GM18870 (cell line): Measurements from ENCODE around the gene RPN2.
"Not testable (repeated sequence)": the region's sequence is repeated elsewhere in the genome, so short reads cannot be mapped to it uniquely, and the experiment has no call there.

Experiments used
- ATAC-seq: cut with Tn5 transposase; IDR thresholded peaks from one replicate; pipeline ENCODE4 v1.9.1; 2021; ENCODE audit warnings: moderate library complexity; ENCODE audit not compliant: unreplicated experiment

Gene RPN2

DNA sequence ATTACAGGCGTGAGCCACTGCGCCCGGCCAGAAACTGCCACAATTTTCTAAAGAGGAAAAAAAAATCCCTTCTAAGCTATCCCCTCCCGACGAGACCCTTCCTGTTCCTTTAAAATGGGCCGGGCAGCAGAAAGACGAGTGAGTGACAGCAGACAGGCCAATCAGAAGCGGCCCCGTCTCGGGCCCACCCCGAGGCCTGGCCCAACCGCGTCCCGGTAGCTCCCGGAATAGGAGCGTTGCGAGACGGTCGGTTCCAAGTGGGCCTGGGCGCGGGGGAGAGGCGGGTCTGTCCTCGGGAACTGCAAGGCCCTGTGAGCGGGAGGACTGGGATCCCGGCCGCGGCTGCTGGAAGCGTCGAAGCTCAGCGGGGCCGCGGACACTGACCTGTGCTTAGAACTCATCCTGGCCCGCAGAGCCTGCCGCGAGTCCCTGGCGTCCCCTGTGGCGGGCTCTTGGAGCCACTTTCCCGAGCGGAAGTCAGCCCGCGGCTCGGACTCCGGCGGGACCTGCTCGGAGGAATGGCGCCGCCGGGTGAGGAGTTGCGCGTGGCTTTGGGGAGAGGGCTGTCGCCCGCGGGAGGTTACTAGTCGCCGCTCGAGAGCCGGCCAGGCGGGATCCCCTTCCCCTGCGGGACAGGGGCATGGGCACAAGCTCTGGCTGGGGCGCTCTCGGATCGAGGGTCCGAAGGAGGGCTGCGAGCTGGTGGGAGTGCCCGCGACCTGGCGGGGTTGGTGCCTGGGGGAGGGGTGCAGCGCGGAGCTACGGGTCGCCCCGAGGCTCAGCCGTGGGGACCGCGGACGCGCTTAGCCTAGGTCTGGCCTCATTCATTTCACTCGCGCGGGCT lies at the start of gene RPN2, which contains the start of gene MROH8:
TSS of gene RPN2 (plus strand) at position 492 of the 844 bp plus-strand sequence. CDS start at position 519, 27 bp downstream.
TSS of gene MROH8 (minus strand) at position 710 of the 844 bp plus-strand sequence.
- ATAC-seq, result peak; percentile 64

DNA sequence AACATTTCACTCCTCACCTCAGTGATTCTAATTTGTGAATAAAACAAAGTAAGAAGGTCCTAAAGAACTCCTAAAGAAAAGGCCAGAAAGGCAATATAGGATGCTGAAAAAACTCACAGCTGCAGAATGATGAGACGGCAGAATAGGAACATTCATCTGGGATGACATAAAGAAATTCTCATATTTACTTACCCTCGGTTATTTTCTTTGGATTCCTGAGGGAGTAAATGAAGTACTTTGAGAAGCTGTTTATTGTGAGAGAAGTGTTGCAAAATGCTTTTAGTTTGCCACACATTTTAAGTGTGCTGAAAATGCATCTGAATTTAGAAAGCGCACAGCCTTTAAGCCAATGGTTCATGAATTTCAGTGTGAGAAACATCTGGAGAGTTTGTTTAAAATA lies 47.6 kb upstream of the RPN2 start:
- no peak for ATAC-seq

DNA sequence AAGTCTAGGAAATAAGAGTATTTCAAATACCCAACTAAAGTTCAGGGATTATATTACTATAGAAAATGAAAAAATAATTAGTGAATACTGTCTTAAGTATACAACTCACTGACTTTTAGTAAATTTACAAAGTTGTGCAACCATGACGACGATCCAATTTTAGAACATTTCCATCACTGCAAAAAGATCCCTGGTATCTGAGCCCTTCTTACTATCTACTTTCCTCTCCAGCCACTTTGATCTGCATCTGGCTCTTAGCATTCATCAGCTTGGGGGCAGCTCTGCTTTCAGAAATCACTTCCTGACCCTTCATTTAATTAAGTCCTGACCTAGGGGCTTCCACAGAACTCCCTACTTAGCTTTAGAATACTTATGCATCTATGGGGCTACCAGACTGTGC lies 45.2 kb upstream of the RPN2 start:
- no peak for ATAC-seq

DNA sequence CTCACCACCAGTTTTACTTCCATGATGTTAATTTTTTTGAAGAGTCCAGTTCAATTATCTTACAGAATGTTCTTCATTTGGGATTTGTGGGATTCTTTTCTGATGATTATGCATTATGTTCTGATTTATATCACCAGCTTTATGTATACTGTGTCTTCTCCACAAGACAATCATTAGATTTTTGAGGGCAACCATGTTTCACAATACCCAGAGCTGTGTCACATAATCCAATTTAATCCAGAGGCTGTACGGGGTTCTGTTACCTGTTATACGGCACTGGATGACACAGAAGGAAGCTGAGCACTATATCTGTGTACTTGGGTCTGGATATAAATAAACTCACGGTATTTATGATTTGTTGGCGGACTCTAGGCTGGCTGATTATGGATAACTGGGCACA lies 41.6 kb upstream of the RPN2 start:
- no peak for ATAC-seq

DNA sequence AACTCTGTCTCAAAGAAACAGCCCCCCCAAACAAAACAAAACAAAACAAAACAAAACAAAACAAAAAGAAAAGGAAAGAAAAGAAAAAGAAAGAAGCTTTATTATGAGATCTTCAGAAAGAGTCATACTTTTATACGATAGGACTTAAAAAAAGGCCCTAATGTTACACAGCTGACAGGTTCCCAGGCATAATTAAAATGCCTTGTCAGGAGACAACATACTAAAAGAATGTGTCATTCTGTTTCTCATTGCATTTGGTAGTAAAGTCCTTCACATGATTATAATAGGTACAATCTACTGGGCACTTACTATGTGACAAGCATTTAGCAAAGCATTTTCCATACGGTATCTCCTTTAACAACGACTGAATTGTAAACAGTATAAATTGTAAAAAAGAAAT lies 36.4 kb upstream of the RPN2 start:
- no peak for ATAC-seq

DNA sequence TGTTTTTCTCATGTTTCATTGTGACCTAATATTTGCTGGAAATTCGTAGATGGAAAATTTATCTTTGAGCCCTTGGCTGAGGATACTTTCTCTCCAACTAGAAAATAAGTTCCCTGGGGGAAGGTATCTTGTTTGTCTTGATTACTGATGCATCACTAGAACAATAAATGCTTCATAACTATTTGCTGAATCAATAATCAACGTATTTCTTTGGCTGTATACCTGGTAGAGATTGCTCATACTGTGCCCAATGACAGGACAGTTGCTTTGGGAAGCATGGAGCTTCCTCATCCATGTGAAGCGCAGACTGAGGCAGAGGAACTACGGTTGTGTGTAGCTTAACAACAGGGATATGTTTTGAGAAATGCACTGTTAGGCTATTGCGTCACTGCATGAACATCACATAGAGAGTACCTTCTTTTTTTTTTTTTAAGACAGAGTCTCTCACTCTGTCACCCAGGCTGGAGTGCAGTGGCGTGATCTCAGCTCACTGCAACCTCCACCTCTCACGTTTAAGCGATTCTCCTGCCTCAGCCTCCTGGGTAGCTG lies 34.2 kb upstream of the RPN2 start:
- no peak for ATAC-seq

DNA sequence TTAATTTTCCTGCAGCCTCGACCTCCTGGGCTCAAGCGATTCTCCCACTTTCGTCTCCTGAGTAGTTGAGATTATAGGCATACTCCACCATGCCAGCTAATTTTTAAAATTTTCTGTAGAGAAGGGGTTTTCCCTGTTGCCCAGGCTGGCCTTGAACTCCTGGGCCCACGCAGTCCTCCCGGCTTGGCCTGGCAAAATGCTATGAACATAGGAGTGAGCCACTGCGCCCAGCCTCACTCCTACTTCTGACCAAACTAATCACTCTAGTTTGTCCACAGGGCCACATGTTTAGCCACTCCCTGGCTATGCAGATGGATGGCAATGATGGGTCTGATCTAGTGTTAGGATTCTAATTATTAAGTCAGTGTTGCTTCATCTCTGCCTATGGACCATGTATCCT lies 31.9 kb upstream of the RPN2 start:
- ATAC-seq, result no peak

DNA sequence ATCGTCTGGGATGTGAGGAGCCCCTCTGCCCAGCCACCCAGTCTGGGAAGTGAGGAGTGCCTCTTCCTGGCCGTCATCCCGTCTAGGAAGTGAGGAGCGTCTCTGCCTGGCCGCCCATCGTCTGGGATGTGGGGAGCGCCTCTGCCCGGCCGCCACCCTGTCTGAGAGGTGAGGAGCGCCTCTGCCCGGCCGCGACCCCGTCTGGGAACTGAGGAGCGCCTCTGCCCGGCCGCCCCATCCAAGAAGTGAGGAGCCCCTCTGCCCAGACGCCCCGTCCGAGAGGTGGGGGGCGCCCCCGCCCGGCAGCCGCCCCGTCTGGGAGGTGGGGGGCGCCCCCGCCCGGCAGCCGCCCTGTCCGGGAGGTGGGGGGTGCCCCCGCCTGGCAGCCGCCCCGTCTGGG lies 28.3 kb upstream of the RPN2 start:
- ATAC-seq, result not testable (repeated sequence)

DNA sequence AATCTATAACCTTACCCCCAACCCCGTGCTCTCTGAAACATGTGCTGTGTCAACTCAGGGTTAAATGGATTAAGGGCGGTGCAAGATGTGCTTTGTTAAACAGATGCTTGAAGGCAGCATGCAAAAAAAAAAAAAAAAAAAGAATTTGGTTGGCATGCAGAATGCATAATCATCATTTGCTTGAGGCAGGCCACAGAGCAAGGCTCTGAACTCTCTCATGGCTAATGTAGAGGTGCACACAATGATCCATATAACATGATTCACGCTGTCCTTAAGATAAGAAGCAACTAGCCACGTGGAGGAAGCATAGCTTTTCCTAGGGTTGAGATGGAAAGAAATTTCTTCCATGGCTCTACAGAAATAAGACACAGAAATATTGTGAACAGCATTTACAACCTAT lies 27.6 kb upstream of the RPN2 start:
- ATAC-seq, result no peak

DNA sequence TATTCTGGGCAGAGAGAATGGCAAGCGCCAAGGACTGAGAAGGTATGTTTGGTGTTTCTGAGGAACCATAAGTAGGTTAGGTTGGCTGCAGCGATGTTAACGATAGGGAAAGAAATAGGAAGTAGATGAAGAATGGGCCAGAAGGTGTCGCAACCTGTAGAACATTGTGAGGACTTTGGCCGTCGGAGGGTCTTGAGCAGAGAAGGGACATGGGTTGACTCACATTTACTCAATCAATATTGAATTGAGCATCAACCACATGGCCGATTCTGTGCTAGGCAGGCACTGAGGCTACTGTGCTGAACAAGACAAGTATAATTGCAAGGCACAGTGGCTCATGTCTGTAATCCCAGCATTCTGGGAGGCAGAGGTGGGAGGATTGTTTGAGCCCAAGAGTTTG lies 26.8 kb upstream of the RPN2 start:
- no peak for ATAC-seq

DNA sequence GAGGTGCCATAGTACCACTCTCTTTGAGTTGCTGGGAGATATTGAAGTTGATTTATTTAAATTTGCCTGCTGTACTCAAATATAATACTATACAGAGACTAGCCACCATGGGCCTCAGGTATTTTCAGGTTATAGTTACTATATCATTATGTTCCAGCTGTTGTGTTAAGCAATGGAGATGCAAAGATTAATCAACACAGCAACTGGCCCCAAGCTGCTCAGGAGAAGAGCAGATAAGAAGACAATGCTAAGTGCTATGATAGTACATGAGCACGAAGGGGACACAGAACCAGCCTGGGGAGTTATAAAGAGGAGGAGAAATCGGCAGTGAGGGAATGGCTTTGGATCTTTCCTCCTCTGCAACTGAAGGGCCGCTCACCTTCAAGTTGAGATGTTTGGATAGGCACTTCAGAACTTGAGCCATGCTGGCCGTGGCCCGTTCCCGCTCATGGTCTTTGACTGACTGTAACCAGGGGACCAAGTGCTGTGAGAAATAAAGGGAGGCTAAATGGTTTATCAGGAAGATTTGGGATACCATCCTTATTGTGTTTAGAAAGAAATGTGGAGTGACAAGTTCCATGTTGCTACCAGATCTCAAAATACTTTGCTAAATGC lies 24.3 kb upstream of the RPN2 start:
- no peak for ATAC-seq

DNA sequence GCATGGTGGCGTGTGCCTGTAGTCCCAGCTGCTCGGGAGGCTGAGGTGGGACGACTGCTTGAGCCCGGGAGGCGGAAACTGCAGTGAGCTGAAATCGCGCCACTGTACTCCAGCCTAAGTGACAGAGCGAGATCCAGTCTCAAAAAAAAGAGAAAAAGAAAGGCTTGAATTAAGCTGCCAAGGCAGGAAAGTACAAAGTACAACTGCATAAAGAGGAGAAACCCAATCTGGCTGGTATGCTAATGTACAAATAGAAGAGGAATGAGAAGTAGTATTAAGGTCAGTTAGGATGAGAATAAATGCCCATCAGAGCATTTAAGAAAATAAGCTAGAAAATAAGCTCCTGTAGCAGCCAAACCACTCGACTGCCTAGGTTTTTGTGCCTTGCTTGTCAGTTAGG lies 23.1 kb upstream of the RPN2 start:
- no peak for ATAC-seq

DNA sequence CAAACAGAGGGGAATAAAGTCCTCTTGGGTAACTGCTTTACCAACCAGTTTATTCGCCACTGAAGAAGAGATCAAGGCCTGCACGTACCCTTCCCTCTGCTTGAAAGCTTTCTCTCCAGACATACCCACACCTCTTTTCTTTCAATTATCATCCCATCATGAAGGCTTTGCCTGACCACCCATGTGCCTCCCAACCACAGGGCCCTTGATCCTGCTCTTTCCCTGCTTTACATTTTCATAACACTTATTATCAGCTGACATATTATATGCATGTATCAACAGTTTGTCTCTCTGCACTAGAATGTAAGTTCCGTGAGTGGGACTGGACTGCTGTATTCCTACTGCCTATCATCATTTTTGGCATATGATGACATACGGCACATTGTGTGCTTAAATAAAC lies 20.9 kb upstream of the RPN2 start:
- no peak for ATAC-seq

DNA sequence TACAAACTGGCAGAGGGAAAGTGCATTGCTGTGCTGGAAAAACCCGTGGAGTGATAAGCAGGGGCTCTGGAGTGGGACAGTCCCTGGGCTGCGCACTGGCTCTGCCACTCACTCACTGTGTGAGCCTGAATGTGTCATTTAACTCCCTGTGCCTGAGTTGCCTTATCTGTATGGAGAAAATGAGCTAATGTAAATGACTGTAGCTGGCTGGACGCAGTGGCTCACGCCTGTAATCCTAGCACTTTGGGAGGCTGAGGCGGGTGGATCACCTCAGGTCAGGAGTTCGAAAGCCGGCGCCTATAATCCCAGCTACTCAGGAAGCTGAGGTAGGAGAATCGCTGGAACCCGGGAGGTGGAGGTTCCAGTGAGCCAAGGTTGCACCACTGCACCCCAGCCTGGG lies 18.4 kb upstream of the RPN2 start:
- ATAC-seq, result no peak

DNA sequence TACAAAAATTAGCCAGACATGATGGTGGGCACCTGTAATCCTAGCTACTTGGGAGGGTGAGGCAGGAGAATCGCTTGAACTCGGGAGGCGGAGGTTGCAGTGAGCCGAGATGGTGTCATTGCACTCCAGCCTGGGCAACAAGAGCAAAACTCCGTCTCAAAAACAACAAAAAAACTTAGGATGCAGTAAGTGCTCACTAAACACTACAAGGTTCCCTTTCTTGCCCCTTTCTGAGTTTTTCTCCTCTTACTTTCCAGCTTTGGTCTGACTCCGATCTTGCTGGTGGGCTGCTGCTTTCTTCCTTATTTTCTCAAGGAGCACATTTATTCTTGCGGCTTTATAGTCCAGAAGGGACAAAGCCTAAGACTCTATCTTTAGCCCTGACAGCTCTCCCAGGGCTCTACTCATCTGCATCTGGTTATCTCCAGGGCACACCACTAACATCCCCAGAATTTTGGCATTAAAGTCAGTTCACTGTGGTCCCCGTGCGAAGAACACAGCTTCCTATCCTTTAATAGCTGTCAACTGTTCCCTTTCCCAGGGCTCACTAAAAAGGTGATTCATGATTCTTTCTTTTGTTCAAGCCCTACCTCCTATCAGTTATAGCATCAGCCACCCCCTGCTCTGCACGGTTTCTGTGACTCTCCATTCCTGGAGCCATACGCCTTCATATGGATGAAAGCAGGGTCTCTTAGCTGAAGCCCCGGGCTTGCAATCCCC lies 17.1 kb upstream of the RPN2 start:
- no peak for ATAC-seq

DNA sequence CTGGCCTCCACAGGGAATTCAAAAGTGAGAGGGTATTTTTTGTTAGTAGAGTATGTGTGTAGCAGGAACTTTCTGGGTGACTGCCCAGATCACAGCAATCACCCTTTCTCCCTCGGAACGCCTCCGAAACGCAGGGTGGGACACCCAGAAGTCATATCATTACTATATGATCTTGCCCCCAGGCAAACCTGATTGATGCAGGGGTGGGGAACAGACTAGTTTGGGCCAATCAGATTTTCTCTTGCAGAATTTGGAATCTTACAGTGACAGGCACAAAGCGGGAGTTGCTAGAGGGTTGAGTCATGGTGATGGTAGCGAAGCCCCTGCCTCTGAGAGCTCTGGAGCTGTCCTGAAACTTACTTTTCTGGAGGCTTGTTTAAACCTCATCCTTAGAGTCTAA lies 16.5 kb upstream of the RPN2 start:
- no peak for ATAC-seq

DNA sequence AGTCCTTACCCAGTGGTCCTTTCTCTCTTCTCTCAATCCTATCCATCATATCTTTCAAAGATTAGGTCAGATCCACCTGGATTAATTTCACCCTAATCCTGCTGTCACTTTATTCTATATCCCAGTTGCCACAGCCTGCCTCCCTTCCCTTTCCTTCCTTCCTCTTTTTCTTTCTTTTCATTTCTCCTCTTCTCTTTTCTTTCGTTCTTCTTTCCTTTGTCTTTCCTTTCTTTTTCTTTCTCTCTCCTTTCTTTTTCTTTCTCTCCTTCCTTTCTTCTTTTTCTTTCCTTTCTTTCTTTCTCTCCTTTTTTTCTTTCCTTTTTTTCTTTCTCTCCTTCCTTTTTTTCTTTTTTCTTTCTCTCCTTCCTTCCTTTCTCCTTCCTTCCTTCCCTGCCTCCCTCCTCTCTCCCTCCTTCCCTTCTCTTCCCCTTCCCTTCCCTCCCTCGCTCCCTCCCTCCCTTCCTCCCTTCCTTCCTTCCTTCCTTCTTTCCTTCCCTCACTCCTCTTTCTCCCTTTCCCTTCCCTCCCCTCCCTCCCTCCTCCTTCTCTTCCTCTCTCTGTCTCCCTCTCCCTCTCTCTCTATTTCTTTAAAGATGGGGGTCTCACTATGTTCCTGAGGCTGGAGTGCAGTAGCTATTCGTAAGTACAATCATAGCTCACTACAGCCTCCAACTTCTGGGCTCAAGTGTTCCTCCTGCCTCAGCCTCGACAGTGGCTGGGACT lies 15.1 kb upstream of the RPN2 start:
- no peak for ATAC-seq

DNA sequence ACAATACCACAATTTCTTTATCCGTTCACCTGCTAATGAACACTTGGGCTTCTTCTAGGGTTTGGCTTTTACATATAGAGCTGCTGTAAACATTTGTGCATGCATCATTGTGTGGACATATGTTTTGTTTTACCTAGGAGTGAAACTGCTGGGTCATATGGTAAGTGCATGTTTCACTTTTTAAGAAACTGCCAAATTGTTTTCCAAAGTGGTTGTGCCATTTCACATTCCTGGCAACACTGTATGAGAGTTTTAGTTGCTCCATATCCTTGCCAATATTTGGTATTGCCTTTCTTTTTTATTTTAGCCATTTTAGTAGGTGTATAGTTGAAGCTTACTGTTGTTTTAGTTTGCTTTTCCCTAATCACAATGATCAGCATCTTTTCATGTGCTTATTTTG lies 14.1 kb upstream of the RPN2 start:
- ATAC-seq, result no peak

DNA sequence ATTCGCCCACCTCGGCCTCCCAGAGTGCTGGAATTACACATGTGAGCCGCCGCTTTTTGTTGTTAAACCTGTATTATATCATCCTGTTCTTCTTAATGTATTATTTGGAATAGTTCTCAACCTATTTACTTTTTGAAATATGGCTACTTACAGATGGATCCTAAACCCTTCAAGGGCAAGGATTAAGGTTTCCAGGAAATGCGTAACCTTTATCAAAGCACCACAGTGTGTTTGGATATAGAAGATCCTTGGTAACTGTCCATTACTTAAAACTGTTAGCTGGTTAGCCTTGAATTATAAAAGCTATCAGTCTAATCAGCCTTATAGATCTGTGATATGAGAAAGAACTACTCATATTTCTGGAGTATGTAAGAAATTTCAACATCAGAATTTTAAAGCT lies 12.3 kb upstream of the RPN2 start:
- ATAC-seq, result no peak

DNA sequence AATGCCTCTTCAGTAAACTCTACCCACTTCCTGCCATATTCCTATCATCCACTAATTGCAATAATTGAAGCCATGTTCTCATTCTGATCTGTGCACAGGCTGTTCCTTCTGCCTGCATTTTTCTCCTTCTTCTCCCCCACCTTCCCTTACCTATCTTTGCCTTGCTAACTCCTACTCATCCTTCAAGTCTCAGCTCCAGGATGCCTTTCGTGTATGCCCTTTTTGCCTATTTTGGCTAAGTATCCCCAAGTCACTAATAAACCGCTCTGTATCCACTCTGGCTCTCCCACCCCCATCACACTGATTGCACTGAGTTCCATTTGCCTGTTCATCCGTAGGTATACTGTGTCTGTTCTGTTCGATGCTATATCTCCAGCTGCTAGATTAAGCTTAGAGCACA lies 6.3 kb upstream of the RPN2 start:
- ATAC-seq, result no peak
